ENCODE data around the gene SV2B. TPM values are rescaled to one million over a fixed set of nuclear protein-coding genes. Genes with fewer than 3 reads are reported as not detected.
A peak's percentile ranks its signal among the peaks of the same experiment; 100 is the strongest.

Gene SV2B
- total RNA-seq, 1 donor from 2014 or later: 0.87 TPM

GRCh38 chr15:91219206-91219605 lies 119.1 kb downstream of the SV2B start:
- intact Hi-C loops (cut with DNase I): loop anchor here (10.0 kb wide), 1 partner anchor 64 kb away; no protein-coding TSS in a partner anchor
- no peak for TF ChIP-seq CTCF (IDR thresholded peaks at IDR 0.05)
- Histone ChIP-seq H3K36me3 (no peaks in the 10 kb centered on the region), H3K4me1 (no peaks in the 10 kb centered on the region), H3K4me3 (no peak overlapping the region), H3K27me3 (peaks cover 27% of the 10 kb centered on the region), H3K9me3 (no peaks in the 10 kb centered on the region), H3K27ac (no peak overlapping the region)
- DNase-seq: no peak
- no peak for ATAC-seq

- no peaks in the 10 kb centered on the region for H3K4me1 ChIP-seq
- peaks cover 27% of the 10 kb centered on the region for H3K27me3 ChIP-seq
- H3K4me3 ChIP-seq: no peak overlapping the region
- no peak for TF ChIP-seq CTCF (IDR thresholded peaks at IDR 0.05)
- no peak overlapping the region for H3K27ac ChIP-seq
- H3K9me3 ChIP-seq: no peaks in the 10 kb centered on the region
- intact Hi-C loops (cut with DNase I): loop anchor here (10.0 kb wide), 1 partner anchor 157 kb away; no protein-coding TSS in a partner anchor
- no peak for ATAC-seq
- no peak for DNase-seq
- H3K36me3 ChIP-seq: no peaks in the 10 kb centered on the region
Measured at GRCh38 chr15:91222052-91222451, 122.0 kb downstream of the SV2B start.

- intact Hi-C loops (cut with DNase I): loop anchor here (10.0 kb wide), 1 partner anchor 159 kb away; no protein-coding TSS in a partner anchor
- ATAC-seq: no peak
- no peak for TF ChIP-seq CTCF (IDR thresholded peaks at IDR 0.05)
Measured at GRCh38 chr15:91223863-91224262, 123.8 kb downstream of the SV2B start.

GRCh38 chr15:91224755-91225380 lies 124.8 kb downstream of the SV2B start:
- TF ChIP-seq CTCF (IDR thresholded peaks at IDR 0.05): peak; percentile 74
- Histone ChIP-seq H3K4me1 (no peaks in the 10 kb centered on the region), H3K27me3 (peaks cover 27% of the 10 kb centered on the region), H3K27ac (no peak overlapping the region), H3K9me3 (no peaks in the 10 kb centered on the region), H3K36me3 (no peaks in the 10 kb centered on the region), H3K4me3 (no peak overlapping the region)
- DNase-seq: no peak
- peak; percentile 77 for ATAC-seq
- intact Hi-C loops (cut with DNase I): loop anchor here (10.0 kb wide), 1 partner anchor 160 kb away; no protein-coding TSS in a partner anchor

More at GRCh38 chr15:91223863-91224262, 123.8 kb downstream of the SV2B start:
- no peaks in the 10 kb centered on the region for H3K36me3 ChIP-seq
- H3K27me3 ChIP-seq: peaks cover 27% of the 10 kb centered on the region
- H3K27ac ChIP-seq: no peak overlapping the region
- no peak for DNase-seq
- no peak overlapping the region for H3K4me3 ChIP-seq
- H3K9me3 ChIP-seq: no peaks in the 10 kb centered on the region
- no peaks in the 10 kb centered on the region for H3K4me1 ChIP-seq

- no peaks in the 10 kb centered on the region for H3K36me3 ChIP-seq
- ATAC-seq (no peak), DNase-seq (no peak)
- H3K27me3 ChIP-seq: peaks cover 24% of the 10 kb centered on the region
- H3K9me3 ChIP-seq: no peaks in the 10 kb centered on the region
- no peak overlapping the region for H3K4me3 ChIP-seq
- no peaks in the 10 kb centered on the region for H3K4me1 ChIP-seq
- H3K27ac ChIP-seq: no peak overlapping the region
- intact Hi-C loops (cut with DNase I): loop anchor here (10.0 kb wide), 1 partner anchor 161 kb away; no protein-coding TSS in a partner anchor
- TF ChIP-seq CTCF (IDR thresholded peaks at IDR 0.05): no peak
Measured at GRCh38 chr15:91225741-91226140, 125.7 kb downstream of the SV2B start.

Data from upper lobe of right lung (tissue), 1 donor.